Testis (tissue), 2 donors: ENCODE results near the gene TBC1D22A.

ENCODE experiments used
- POLR2A ChIP-seq: fragments of 450-650 bp; IDR thresholded peaks from one replicate; pipeline ENCODE4 v1.6.1; 2017; ENCODE audit warnings: antibody characterized with exemption, mild to moderate bottlenecking, moderate library complexity
- TF ChIP-seq, protein P1 (sequence below), 3 experiments: fragments of 450-650 bp in 2 of 3; fragments of 200-600 bp in 1 of 3; sonication (generic) in 1 of 3; IDR thresholded peaks; one replicate each; pipeline ENCODE4 v1.5.1; 2016 to 2019; ENCODE audit warnings: antibody characterized with exemption in 3 of 3, mild to moderate bottlenecking in 2 of 3, moderate library complexity in 1 of 3

- TF ChIP-seq, protein P1, sequence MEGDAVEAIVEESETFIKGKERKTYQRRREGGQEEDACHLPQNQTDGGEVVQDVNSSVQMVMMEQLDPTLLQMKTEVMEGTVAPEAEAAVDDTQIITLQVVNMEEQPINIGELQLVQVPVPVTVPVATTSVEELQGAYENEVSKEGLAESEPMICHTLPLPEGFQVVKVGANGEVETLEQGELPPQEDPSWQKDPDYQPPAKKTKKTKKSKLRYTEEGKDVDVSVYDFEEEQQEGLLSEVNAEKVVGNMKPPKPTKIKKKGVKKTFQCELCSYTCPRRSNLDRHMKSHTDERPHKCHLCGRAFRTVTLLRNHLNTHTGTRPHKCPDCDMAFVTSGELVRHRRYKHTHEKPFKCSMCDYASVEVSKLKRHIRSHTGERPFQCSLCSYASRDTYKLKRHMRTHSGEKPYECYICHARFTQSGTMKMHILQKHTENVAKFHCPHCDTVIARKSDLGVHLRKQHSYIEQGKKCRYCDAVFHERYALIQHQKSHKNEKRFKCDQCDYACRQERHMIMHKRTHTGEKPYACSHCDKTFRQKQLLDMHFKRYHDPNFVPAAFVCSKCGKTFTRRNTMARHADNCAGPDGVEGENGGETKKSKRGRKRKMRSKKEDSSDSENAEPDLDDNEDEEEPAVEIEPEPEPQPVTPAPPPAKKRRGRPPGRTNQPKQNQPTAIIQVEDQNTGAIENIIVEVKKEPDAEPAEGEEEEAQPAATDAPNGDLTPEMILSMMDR (IDR thresholded peaks at IDR 0.05) = no peak
- no peak for TF ChIP-seq POLR2A
Measured at GRCh38 chr22:47009304-47010101, 247.1 kb downstream of the TBC1D22A start.
